Right atrium auricular region (tissue), 2 donors: ENCODE data around the gene SOWAHD. TPM values are rescaled to one million over a fixed set of nuclear protein-coding genes. Genes with fewer than 3 reads are reported as not detected.
A peak's percentile ranks its signal among the peaks of the same experiment; 100 is the strongest.
"Not testable (repeated sequence)": the region's sequence is repeated elsewhere in the genome, so short reads cannot be mapped to it uniquely, and the experiment has no call there.

Experiments used
- DNase-seq: peaks from one replicate; pipeline ENCODE4 v3.0.0-alpha.2; 2019; ENCODE audit warnings: low spot score
- H3K27ac ChIP-seq, 2 donors: fragments of 200-600 bp; sonication (generic); 1 replicate in 1 of 2; 2 replicates in 1 of 2; pipeline ENCODE4 v1.5.1; 2016 to 2019
- H3K27me3 ChIP-seq, 2 donors: fragments of 200-600 bp; sonication (generic); one replicate each; pipeline versions ENCODE4 v1.5.1 to v1.6.0; 2017 to 2019
- H3K36me3 ChIP-seq: fragments of 200-600 bp; sonication (generic); one replicate; pipeline ENCODE4 v1.5.1; 2016
- H3K4me1 ChIP-seq, 2 donors: fragments of 200-600 bp; sonication (generic); one replicate each; pipeline versions ENCODE4 v1.5.1 to v1.6.0; 2017 to 2019
- H3K4me3 ChIP-seq, 2 donors: fragments of 200-600 bp; sonication (generic); 1 replicate in 1 of 2; 2 replicates in 1 of 2; pipeline ENCODE4 v1.5.1; 2017 to 2019; ENCODE audit warnings: mild to moderate bottlenecking in 1 of 2, moderate library complexity in 1 of 2
- H3K9me3 ChIP-seq, 2 donors: fragments of 200-600 bp; sonication (generic); one replicate each; pipeline ENCODE4 v1.5.1; 2019
- CTCF ChIP-seq, 2 donors: fragments of 200-600 bp; sonication (generic); IDR thresholded peaks; one replicate each; pipeline ENCODE4 v1.5.1; 2019; ENCODE audit warnings: antibody characterized with exemption in 2 of 2
- total RNA-seq, 2 donors: library from RNA; depleted of rRNA; stranded (reverse); fragments of >200 nt; gene quantifications; one replicate each; pipeline ENCODE4 v1.1.0, GENCODE V29; 2016

SOWAHD gene
- total RNA-seq, 2 donors from 2014 or later = not detected

GRCh38 chrX:119791437-119792231, 33.2 kb downstream of the SOWAHD start, which contains the start of gene RPL39:
Gene RPL39 (minus strand): TSS chrX:119791630. CDS start chrX:119791576, 54 bp downstream.
- Histone ChIP-seq H3K36me3 (peaks cover 21% of the 10 kb centered on the region), H3K27me3 (no peaks in the 10 kb centered on the region), H3K9me3 (no peaks in the 10 kb centered on the region), H3K4me1 (peaks cover 0 to 15% of the 10 kb centered on the region in 2 donors), H3K4me3 (peak within 1 kb of the TSS; percentile 60 to 67), H3K27ac (peak within 1 kb of the TSS; percentile 93 to 95)
- no peak for TF ChIP-seq CTCF (IDR thresholded peaks at IDR 0.05)
- peak; percentile 77 for DNase-seq

- no peaks in the 10 kb centered on the region for H3K27me3 ChIP-seq
- no peak overlapping the region for H3K27ac ChIP-seq
- no peaks in the 10 kb centered on the region for H3K4me1 ChIP-seq
- no peak overlapping the region for H3K4me3 ChIP-seq
- TF ChIP-seq CTCF (IDR thresholded peaks at IDR 0.05) = no peak
- no peak for DNase-seq
- no peaks in the 10 kb centered on the region for H3K36me3 ChIP-seq
- H3K9me3 ChIP-seq = no peaks in the 10 kb centered on the region
These were observed 43.1 kb downstream of the SOWAHD start for GRCh38 chrX:119801253-119802221.

- H3K4me1 ChIP-seq = no peaks in the 10 kb centered on the region
- no peaks in the 10 kb centered on the region for H3K27me3 ChIP-seq
- no peak overlapping the region for H3K27ac ChIP-seq
- no peaks in the 10 kb centered on the region for H3K36me3 ChIP-seq
- no peak for TF ChIP-seq CTCF (IDR thresholded peaks at IDR 0.05)
- H3K9me3 ChIP-seq = no peaks in the 10 kb centered on the region
- DNase-seq = no peak
- H3K4me3 ChIP-seq = no peak overlapping the region
These were observed 44.2 kb downstream of the SOWAHD start for GRCh38 chrX:119802546-119802945.

GRCh38 chrX:119808461-119808860, 50.1 kb downstream of the SOWAHD start:
- not testable (repeated sequence) for DNase-seq, H3K9me3 ChIP-seq, H3K4me3 ChIP-seq, H3K4me1 ChIP-seq, H3K27ac ChIP-seq, H3K27me3 ChIP-seq, H3K36me3 ChIP-seq

GRCh38 chrX:119809185-119809666, 50.8 kb downstream of the SOWAHD start:
- TF ChIP-seq CTCF (IDR thresholded peaks at IDR 0.05) = no peak
- H3K4me1 ChIP-seq = no peaks in the 10 kb centered on the region
- H3K4me3 ChIP-seq = no peak overlapping the region

More at GRCh38 chrX:119809185-119809666, 50.8 kb downstream of the SOWAHD start:
- no peak for DNase-seq
- Histone ChIP-seq H3K27me3 (no peaks in the 10 kb centered on the region), H3K9me3 (no peaks in the 10 kb centered on the region), H3K36me3 (no peaks in the 10 kb centered on the region), H3K27ac (no peak overlapping the region)

Other genes with a start within 250 kb of the SOWAHD start
- 10 to 100 TPM; 17.4 to 17.8 TPM for gene STEEP1, start 193.2 kb upstream of the SOWAHD start, total RNA-seq
- 10 to 100 TPM; 30.2 to 31.9 TPM for gene UBE2A, start 184.0 kb upstream of the SOWAHD start, total RNA-seq
- gene NKRF, start 152.2 kb upstream of the SOWAHD start, total RNA-seq = 1 to 10 TPM; 3.3 to 4.7 TPM
- gene SEPTIN6, start 65.4 kb upstream of the SOWAHD start, total RNA-seq = 10 to 100 TPM; 14.1 to 16.4 TPM
- gene RPL39, start 33.0 kb downstream of the SOWAHD start, total RNA-seq = 1,000 to 10,000 TPM; 1,432 to 3,550 TPM
- gene UPF3B, start 94.4 kb downstream of the SOWAHD start, total RNA-seq = 1 to 10 TPM; 1.1 to 2.3 TPM
- 10 to 100 TPM in 1 of 2 donors, 1 to 10 TPM in 1; 9.8 to 10.6 TPM for gene RNF113A, start 113.1 kb downstream of the SOWAHD start, total RNA-seq
- 100 to 1,000 TPM; 202 to 222 TPM for gene NDUFA1, start 113.2 kb downstream of the SOWAHD start, total RNA-seq
- gene AKAP14, start 137.3 kb downstream of the SOWAHD start, total RNA-seq = not detected
- 1 to 10 TPM; 3.5 to 5.3 TPM for gene NKAP, start 185.2 kb downstream of the SOWAHD start, total RNA-seq